NCI-H69 (cell line): ENCODE measurements around the gene TTC33.
"Not testable (repeated sequence)": the region's sequence is repeated elsewhere in the genome, so short reads cannot be mapped to it uniquely, and the experiment has no call there.

Experiments used
- DNase-seq: peaks from one replicate; lab custom pipeline; 2025; lab: John Stamatoyannopoulos, UW

TTC33 gene

GRCh38 chr5:40679913-40680681, 75.7 kb downstream of the TTC33 start, which contains the start of gene PTGER4:
Gene PTGER4 (plus strand): TSS chr5:40679915. CDS start chr5:40680994, 1,079 bp downstream.
- peak; percentile 57 for DNase-seq

- peak; percentile 97 for DNase-seq
These were observed 76.4 kb downstream of the TTC33 start for GRCh38 chr5:40679148-40679912.

- DNase-seq: peak; percentile 41
These were observed 77.2 kb downstream of the TTC33 start for GRCh38 chr5:40678460-40679147.

GRCh38 chr5:40678026-40678425, 77.7 kb downstream of the TTC33 start:
- DNase-seq: peak; percentile 42

GRCh38 chr5:40677456-40677855, 78.3 kb downstream of the TTC33 start:
- DNase-seq: no peak

DNA sequence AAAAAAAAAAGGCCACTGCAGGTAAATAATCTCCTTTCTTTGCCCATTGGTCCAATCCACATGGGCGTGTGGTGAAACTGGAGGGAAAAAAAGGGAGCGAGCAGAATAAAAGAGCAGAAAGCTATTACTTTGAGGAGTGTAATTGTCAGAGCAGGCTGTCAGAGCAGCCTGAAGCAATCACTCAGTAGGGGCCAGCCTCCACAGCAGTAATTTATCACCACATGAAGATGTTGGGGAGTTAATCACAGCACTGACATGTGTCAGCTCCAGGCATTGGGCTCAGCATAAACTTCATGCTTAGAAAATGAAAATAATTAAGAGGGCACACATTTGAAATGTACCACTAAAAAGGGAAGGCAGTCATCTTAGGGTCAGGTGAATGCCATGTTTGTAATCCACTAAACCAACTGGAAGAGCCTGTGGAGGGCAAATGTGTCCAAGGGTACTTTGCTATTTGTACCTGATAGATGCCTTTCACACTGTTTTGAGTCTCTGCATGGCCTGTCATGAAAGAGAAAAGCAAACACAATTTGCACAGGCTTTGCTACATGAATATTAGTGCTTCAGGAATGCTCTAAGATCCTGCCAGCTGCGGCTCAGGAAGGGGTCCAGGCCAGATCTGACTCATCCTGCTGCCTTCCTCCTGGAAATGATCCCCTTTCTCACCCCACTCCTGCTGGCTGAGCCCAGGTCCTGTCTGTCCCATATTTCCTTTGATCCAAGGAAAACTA, 79.0 kb downstream of the TTC33 start:
- DNase-seq: peak; percentile 97

DNA sequence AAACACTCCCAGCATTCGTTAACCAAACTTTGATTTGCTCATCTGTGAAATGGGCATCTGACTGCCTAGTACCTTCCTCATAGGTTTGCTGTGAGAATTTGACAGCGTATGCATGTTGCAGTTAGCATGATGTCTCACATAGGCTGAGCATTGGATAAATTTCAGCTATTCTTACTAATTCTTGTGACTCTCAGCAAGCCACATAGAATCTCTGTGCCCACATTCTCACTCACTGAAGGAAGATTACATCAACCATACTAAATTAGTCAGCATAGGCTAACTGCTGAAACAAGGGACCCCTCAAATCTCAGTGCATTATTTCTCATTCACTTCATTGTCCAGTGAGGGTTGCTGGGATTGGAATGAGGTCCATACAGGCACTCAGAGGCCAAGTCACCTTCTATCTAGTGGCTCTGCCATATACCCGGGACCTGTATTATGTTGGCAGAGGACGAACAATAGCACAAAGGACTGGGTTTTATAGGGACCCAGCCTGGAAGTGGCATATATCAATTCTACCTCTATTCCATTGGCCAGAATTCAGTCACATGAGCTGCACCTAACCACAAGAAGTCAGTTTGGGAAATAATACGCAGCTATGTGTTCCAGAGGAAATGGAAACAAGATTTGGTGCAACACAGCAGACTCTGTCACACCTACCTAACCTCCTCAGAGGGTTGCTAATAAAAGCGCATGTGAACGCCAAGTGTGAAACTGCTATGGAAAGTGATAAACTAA, 80.2 kb downstream of the TTC33 start:
- DNase-seq: peak; percentile 39

DNA sequence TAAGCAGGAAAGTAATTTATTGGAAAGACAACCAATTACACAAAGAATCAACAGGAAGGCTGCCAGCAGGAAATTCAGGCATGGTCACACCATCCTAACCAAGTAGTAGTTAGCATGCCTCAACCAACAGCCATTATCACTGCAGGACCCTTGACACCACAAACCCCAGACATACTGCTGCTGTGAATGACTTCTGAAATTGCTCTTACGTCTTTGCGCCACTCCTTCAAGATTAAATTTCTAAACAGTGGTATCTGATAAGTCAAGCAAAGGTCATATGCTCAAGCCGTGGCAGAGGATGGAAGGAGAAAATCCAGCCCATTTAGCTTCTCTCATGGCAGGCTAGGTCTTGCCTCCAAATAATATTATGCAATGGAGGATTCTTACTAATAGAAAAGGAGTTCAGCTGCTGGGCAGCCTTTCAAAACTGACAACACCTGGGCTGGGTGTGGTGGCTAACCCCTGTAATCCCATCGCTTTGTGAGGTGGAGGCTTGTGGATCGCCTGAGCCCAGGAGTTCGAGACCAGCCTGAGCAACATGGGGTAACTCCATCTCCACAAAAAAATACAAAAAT, 81.0 kb downstream of the TTC33 start:
- DNase-seq: peak; percentile 42

- DNase-seq: no peak
These were observed 83.3 kb downstream of the TTC33 start for GRCh38 chr5:40672425-40672824.

DNA sequence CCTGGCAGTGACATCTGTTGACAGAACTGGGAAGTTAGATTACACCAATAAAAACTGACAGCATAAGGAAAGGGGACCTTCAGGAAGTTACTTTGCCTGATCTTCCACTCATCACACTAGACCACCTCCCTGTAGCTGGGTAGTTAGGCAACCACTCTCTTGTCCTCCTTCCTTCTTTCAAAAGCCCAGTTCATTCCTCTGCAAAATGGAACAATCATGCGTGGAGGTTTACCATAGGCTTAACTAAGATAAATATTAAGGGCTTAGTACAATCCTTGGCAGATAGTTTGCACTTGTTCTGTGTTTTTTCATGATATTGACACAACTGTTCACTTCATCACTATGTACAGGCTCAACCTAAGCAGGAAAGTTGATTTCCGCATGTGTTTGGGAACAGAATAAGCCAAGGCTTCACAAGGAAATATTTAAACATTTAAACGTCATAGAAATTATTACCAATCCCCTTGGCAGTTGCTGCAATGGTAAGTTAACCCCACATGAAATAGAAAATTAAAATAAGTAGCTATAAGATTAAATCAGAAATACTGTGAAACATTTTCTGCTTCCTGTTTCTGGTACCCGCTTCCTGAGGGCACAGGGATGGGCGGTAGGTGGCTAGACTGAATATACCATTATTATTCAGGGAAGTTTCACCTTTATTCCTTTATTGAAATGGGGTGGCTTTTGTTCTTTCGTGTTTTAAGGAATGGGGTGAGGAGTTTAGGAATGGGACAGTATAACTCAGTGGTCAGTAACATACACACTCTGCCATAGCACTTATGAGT, 86.0 kb downstream of the TTC33 start:
- no peak for DNase-seq

- DNase-seq: no peak
These were observed 88.5 kb downstream of the TTC33 start for GRCh38 chr5:40667161-40667663.

DNA sequence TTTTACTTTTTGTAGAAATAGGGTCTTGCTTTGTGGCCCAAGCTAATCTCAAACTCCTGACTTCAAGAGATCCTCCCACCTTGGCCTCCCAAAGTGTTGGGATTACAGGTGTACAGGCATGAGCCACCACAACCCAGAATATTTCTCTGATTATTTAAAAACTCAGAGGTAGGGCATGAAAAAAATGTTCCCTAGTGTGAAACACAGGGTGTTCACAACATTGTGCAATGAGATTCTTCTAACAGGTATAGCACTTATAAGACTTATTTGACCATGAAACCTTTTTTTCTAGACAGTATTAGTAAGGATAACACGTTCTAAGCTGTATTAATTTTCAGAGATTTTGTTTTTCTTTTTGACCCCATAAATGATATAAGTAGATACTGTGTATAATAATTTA, 89.1 kb downstream of the TTC33 start:
- DNase-seq: no peak

DNA sequence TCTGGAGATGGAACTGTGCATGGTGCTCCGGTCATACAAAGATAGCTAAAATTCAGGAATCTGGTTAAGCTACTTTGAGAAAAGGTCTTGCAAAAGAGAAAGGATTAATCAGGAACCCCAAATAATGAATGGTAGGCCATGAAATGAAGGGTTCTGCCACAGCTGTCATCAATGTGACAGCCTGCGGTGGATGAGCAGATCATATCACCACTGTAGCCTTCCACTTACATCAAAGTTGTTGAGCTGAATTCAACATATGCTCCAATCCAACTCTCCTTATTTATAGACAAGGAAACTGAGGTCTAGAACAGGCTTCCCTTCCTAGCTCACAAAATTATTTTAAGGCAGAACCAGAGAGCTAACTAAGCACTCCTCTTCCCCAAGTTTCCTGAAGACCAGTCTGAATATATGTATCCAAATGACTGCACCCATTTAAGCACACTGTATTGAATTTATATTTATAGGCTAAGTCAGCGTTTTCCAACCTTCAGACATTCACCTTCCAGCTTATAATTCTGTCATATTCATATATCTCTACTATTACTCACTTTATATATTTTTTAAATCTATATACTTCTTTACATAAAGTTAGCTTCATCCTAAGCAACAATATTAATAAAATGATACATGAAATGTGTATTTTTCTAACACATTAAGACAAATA, 90.0 kb downstream of the TTC33 start:
- DNase-seq: no peak

DNA sequence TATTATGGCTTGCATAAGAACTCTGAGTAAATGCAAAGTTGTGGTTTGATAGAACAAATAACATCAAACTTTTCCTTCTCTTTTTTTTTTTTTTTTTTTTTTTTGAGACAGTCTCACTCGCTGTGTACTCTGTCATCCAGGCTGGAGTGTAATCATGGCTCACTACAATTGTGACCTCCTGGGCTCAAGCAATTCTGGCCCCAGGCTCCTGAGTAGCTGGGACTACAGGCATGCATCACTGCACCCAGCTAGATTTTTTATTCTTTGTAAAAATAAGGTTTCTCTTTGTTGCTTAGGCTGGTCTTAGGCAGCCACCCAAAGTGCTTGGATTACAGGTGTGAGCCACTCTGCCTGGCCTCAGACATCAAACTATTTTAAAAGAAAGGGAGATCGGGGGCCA, 95.0 kb downstream of the TTC33 start:
- peak; percentile 50 for DNase-seq

- DNase-seq: no peak
These were observed 99.0 kb downstream of the TTC33 start for GRCh38 chr5:40656766-40657165.

DNA sequence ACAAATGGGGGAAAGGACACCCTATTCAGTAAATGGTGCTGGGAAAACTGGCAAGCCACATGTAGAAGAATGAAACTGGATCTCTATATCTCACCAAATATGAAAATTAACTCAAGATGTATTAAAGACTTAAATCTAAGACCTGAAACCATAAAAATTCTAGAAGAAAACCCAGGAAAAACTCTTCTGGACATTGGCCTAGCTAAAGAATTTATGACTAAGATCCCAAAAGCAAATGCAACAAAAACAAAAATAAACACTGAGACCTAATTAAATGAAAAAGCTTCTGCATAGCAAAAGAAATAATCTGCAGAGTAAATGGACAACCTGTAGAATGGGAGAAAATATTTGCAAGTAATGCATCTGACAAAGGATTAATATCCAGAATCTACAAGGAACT, 99.7 kb downstream of the TTC33 start:
- DNase-seq: not testable (repeated sequence)

DNA sequence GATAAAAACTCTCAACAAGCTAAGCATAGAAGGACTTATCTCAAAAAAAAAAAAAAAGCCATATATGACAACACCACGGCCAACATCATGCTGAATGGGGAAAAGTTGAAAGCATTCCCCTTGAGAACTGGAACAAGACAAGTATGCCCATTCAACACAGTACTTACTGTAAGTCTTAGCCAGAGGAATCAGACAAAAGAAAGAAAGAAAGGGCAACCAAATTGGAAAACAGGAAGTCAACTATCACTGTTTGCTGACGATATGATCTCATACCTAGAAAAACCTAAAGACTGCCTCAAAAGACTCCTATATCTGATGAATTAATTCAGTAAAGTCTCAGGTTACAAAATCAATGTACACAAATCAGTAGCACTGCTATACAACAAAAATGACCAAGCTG, 100.6 kb downstream of the TTC33 start:
- DNase-seq: no peak

GRCh38 chr5:40654377-40654991, 101.3 kb downstream of the TTC33 start:
- DNase-seq: no peak
